ENCODE results near the gene LRRC74B. TPM values are rescaled to one million over a fixed set of nuclear protein-coding genes. Genes with fewer than 3 reads are reported as not detected.

LRRC74B gene
- polyA plus RNA-seq, 1 experiment, result not detected

DNA sequence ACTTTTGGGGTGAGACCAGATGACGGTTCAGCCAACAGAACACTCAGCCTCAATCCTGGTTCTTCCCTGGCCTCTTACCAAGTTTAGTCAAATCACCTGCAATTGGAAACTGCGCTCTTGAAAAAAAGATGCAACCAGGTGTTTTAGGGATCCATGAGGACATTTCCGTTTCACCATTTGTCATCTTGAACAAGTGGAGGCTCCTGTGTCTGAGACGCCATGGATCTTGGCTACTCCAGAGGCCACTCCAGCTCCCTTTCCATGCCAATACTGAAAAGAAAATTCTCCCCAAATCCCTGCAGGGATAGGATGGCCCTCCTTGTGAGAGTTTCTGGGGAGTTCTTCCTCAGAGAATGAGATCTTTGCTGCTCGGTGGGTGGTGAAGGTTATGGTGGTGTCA is 27.7 kb downstream of the LRRC74B start:
- TF ChIP-seq, protein P1, sequence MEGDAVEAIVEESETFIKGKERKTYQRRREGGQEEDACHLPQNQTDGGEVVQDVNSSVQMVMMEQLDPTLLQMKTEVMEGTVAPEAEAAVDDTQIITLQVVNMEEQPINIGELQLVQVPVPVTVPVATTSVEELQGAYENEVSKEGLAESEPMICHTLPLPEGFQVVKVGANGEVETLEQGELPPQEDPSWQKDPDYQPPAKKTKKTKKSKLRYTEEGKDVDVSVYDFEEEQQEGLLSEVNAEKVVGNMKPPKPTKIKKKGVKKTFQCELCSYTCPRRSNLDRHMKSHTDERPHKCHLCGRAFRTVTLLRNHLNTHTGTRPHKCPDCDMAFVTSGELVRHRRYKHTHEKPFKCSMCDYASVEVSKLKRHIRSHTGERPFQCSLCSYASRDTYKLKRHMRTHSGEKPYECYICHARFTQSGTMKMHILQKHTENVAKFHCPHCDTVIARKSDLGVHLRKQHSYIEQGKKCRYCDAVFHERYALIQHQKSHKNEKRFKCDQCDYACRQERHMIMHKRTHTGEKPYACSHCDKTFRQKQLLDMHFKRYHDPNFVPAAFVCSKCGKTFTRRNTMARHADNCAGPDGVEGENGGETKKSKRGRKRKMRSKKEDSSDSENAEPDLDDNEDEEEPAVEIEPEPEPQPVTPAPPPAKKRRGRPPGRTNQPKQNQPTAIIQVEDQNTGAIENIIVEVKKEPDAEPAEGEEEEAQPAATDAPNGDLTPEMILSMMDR (IDR thresholded peaks at IDR 0.05; ENCODE audit: low read depth, low read length), result no peak
- H3K27me3 ChIP-seq (ENCODE audit: control insufficient read depth, insufficient read depth, low read length), result peaks cover 7% of the 10 kb centered on the region
- CTCF ChIA-PET, result no interaction called here
- POLR2A ChIA-PET, result no interaction called here
- H3K27ac ChIP-seq (ENCODE audit: low read depth, low read length), result no peak overlapping the region
- DNase-seq (ENCODE audit: low read depth, low spot score), result no peak
- no peak overlapping the region for H3K4me3 ChIP-seq (ENCODE audit: low read depth, low read length)
- H3K9me3 ChIP-seq (ENCODE audit: control insufficient read depth, insufficient read depth, low read length), result peaks cover 15% of the 10 kb centered on the region

DNA sequence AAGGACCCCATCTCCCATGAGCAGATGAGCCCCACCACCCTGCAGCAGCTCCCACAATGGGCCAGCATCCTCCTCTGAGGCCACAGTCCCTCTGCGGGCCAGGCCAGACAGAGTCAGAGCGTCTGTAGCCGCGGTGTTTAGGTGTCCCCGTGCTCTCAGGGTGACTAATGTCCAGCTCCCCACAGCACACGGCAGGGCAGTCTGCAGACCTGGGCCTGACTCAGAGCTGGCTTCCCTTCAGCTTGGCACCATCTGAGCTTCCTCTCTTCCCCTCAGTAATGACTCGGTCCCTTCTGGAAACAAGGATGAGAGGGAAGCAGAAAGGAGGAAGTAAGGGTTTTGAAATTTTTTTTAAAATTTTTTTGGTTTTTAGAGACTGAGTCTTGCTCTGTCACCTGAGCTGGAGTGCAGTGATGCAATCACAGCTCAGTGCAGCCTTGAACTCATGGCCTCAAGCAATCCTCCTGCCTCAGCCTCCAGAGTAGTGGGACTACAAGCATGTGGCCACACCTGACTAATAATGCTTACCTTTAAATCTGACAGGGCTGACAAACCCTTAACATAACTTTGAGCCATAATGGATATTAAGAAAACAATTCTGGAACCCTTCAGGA is 28.5 kb downstream of the LRRC74B start:
- no peak for DNase-seq (ENCODE audit: low read depth, low spot score)
- TF ChIP-seq, protein P1 (IDR thresholded peaks at IDR 0.05; ENCODE audit: low read depth, low read length), result no peak
- H3K27ac ChIP-seq (ENCODE audit: low read depth, low read length), result no peak overlapping the region
- H3K27me3 ChIP-seq (ENCODE audit: control insufficient read depth, insufficient read depth, low read length), result peaks cover 8% of the 10 kb centered on the region
- peaks cover 15% of the 10 kb centered on the region for H3K9me3 ChIP-seq (ENCODE audit: control insufficient read depth, insufficient read depth, low read length)
- no peak overlapping the region for H3K4me3 ChIP-seq (ENCODE audit: low read depth, low read length)
- ChIA-PET CTCF (no interaction called here), POLR2A (no interaction called here)

DNA sequence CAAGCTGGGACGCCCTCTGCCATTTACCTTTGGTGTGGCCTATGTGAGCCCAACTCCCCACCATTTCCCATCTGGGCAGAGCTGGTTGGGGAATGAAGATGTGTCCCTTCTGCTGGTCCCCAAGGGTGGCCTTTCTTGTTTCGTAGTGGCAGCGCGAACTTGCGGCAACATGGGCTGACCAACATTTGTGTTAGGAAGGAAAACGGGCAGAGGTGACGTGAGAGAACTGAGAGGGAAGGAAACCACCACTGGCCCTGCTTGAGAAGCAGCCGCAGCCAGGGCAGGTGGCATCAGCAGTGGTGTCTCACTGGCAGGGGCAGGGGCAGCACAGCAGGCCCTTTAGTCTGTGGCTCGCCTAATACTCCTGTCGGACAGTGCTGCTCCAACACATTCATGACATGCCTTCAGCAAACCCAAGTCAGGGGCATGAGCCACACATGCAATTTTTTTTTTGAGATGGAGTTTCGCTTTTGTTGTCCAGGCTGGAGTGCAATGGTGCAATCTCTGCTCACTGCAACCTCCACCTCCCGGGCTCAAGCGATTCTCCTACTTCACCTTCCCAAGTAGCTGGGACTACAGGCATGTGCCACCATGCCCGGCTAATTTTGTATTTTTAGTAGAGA is 29.9 kb downstream of the LRRC74B start:
- ChIA-PET POLR2A (no interaction called here), CTCF (no interaction called here)
- TF ChIP-seq, protein P1 (IDR thresholded peaks at IDR 0.05; ENCODE audit: low read depth, low read length), result no peak
- Histone ChIP-seq H3K4me3 (ENCODE audit: low read depth, low read length) (no peak overlapping the region), H3K9me3 (ENCODE audit: control insufficient read depth, insufficient read depth, low read length) (peaks cover 15% of the 10 kb centered on the region), H3K27ac (ENCODE audit: low read depth, low read length) (no peak overlapping the region), H3K27me3 (ENCODE audit: control insufficient read depth, insufficient read depth, low read length) (peaks cover 3% of the 10 kb centered on the region)
- DNase-seq (ENCODE audit: low read depth, low spot score), result no peak

DNA sequence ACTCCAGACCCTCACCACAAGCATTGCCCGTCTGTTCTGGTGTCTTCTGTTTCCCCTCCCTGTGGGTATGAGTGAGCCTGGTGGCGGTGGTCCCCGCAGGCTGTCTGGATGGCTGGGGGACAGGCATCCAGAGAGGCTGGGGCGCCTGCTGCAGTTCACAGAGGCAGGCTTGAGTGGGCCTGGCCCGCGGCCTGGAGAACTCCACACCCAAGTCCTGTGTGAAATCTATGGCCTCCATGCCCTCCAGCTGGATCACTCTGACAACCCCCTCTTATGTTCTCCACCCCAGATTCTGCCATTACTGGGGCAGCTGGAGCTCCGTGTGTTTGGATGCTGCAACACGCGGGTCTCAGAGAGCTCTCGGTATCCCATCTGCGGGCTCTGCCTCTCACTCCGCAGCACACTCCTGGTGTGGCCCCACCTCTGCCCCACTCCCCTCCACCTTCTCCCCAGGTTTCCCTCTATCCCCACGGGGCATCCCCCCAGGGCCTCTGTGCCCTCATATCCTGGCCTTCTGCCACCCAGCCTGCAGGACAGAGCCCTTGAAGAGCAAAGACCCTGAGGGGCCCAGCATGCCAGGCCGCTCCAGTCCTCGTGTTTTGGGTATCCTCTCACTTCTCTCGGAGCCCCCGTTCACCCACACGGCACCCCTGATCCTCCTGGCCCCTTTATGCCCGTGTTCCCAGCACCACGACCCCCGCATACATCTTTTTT is 31.3 kb downstream of the LRRC74B start:
- TF ChIP-seq, protein P1 (IDR thresholded peaks at IDR 0.05; ENCODE audit: low read depth, low read length), result no peak
- Histone ChIP-seq H3K27me3 (ENCODE audit: control insufficient read depth, insufficient read depth, low read length) (peaks cover 3% of the 10 kb centered on the region), H3K27ac (ENCODE audit: low read depth, low read length) (no peak overlapping the region), H3K9me3 (ENCODE audit: control insufficient read depth, insufficient read depth, low read length) (peaks cover 7% of the 10 kb centered on the region), H3K4me3 (ENCODE audit: low read depth, low read length) (no peak overlapping the region)
- POLR2A ChIA-PET, result no interaction called here
- CTCF ChIA-PET, result no interaction called here
- DNase-seq (ENCODE audit: low read depth, low spot score), result no peak

DNA sequence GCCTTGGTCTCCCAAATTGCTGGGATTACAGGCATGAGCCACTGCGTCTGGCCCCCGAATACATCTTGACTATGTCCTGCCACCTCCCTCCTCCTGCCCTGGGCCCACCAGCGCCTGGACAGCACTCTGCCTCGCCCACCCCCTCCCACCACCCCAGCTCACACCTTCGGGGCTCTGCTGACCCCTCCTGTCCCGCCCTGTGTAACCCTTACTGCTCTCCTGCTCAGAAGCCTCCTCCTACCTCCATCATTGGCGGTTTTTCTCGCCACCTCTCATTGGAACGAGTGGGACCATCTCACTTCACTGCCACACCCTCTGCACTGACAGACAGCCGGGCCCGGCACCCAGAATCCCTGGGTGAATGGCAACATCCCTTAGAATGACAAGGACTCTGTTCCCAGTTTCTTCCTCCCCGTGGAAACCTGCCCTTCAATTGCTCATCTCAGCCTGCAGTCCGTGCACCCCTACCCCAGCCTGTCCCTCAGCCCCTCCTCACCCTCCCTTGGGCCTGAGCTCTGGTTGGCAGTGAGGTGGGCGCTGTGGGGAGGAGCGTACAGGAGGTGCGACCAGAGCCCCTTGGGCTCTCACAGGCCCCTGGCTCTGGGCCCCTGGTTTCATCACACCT is 32.2 kb downstream of the LRRC74B start:
- POLR2A ChIA-PET, result no interaction called here
- DNase-seq (ENCODE audit: low read depth, low spot score), result no peak
- peaks cover 3% of the 10 kb centered on the region for H3K27me3 ChIP-seq (ENCODE audit: control insufficient read depth, insufficient read depth, low read length)
- CTCF ChIA-PET, result no interaction called here
- TF ChIP-seq, protein P1 (IDR thresholded peaks at IDR 0.05; ENCODE audit: low read depth, low read length), result no peak
- H3K27ac ChIP-seq (ENCODE audit: low read depth, low read length), result no peak overlapping the region
- H3K9me3 ChIP-seq (ENCODE audit: control insufficient read depth, insufficient read depth, low read length), result peaks cover 2% of the 10 kb centered on the region
- H3K4me3 ChIP-seq (ENCODE audit: low read depth, low read length), result no peak overlapping the region

Data from AG04450 (cell line).